ENCODE measurements around the gene FERMT1. TPM values are rescaled to one million over a fixed set of nuclear protein-coding genes. Genes with fewer than 3 reads are reported as not detected.
"Not testable (repeated sequence)": the region's sequence is repeated elsewhere in the genome, so short reads cannot be mapped to it uniquely, and the experiment has no call there.

Gene FERMT1
- total RNA-seq, 1 donor from 2014 or later, result 0.75 TPM

- no peaks in the 10 kb centered on the region for H3K4me1 ChIP-seq
- H3K9me3 ChIP-seq, result no peaks in the 10 kb centered on the region
- H3K36me3 ChIP-seq, result no peaks in the 10 kb centered on the region
- no peak overlapping the region for H3K4me3 ChIP-seq
- H3K27me3 ChIP-seq, result no peaks in the 10 kb centered on the region
- intact Hi-C loops (cut with DNase I), result no loop called here
- no peak for TF ChIP-seq CTCF (IDR thresholded peaks at IDR 0.05)
- no peak overlapping the region for H3K27ac ChIP-seq
- no peak for DNase-seq (ENCODE audit: low spot score in 2 of 2)
Observed at GRCh38 chr20:6057691-6058090, 65.1 kb downstream of the FERMT1 start.

GRCh38 chr20:6057139-6057538 lies 65.7 kb downstream of the FERMT1 start:
- H3K4me1 ChIP-seq, result peaks cover 0 to under 1% of the 10 kb centered on the region in 2 donors
- DNase-seq (ENCODE audit: low spot score in 2 of 2), result no peak
- TF ChIP-seq CTCF (IDR thresholded peaks at IDR 0.05), result no peak
- H3K27ac ChIP-seq, result no peak overlapping the region
- no peaks in the 10 kb centered on the region for H3K36me3 ChIP-seq
- no peak overlapping the region for H3K4me3 ChIP-seq
- H3K27me3 ChIP-seq, result no peaks in the 10 kb centered on the region
- intact Hi-C loops (cut with DNase I), result no loop called here
- H3K9me3 ChIP-seq, result no peaks in the 10 kb centered on the region

- DNase-seq (ENCODE audit: low spot score in 2 of 2), result no peak
- Histone ChIP-seq H3K4me1 (peaks cover 0 to 4% of the 10 kb centered on the region in 2 donors), H3K27me3 (no peaks in the 10 kb centered on the region), H3K4me3 (no peak overlapping the region), H3K36me3 (no peaks in the 10 kb centered on the region), H3K9me3 (no peaks in the 10 kb centered on the region), H3K27ac (no peak overlapping the region)
- intact Hi-C loops (cut with DNase I), result no loop called here
- TF ChIP-seq CTCF (IDR thresholded peaks at IDR 0.05), result no peak
Observed at GRCh38 chr20:6055981-6056569, 66.8 kb downstream of the FERMT1 start.

GRCh38 chr20:6055161-6055783 lies 67.6 kb downstream of the FERMT1 start:
- peaks cover 0 to 4% of the 10 kb centered on the region in 2 donors for H3K4me1 ChIP-seq
- no peak overlapping the region for H3K27ac ChIP-seq
- H3K4me3 ChIP-seq, result no peak overlapping the region
- H3K9me3 ChIP-seq, result no peaks in the 10 kb centered on the region
- H3K27me3 ChIP-seq, result no peaks in the 10 kb centered on the region
- no peaks in the 10 kb centered on the region for H3K36me3 ChIP-seq
- no peak for TF ChIP-seq CTCF (IDR thresholded peaks at IDR 0.05)
- intact Hi-C loops (cut with DNase I), result no loop called here
- DNase-seq (ENCODE audit: low spot score in 2 of 2), result no peak

- intact Hi-C loops (cut with DNase I); H3K36me3 ChIP-seq; H3K4me3 ChIP-seq; H3K27ac ChIP-seq; H3K9me3 ChIP-seq; H3K27me3 ChIP-seq; DNase-seq (ENCODE audit: low spot score in 2 of 2); H3K4me1 ChIP-seq: not testable (repeated sequence)
Observed at GRCh38 chr20:6054689-6055051, 68.2 kb downstream of the FERMT1 start.

GRCh38 chr20:6053776-6054688 lies 68.8 kb downstream of the FERMT1 start, which contains the start of gene LRRN4:
TSS of gene LRRN4 (minus strand) at chr20:6054060. CDS start at chr20:6052799, 1,261 bp downstream.
- Histone ChIP-seq H3K9me3 (no peaks in the 10 kb centered on the region), H3K36me3 (no peaks in the 10 kb centered on the region), H3K4me1 (peaks cover 0 to 4% of the 10 kb centered on the region in 2 donors), H3K4me3 (no peak within 1 kb of the TSS), H3K27ac (no peak within 1 kb of the TSS), H3K27me3 (no peaks in the 10 kb centered on the region)
- intact Hi-C loops (cut with DNase I), result no loop called here
- no peak for TF ChIP-seq CTCF (IDR thresholded peaks at IDR 0.05)
- DNase-seq (ENCODE audit: low spot score in 2 of 2), result no peak
